ENCODE measurements around the gene SHLD3. TPM values are rescaled to one million over a fixed set of nuclear protein-coding genes. Genes with fewer than 3 reads are reported as not detected.

SHLD3 gene
- total RNA-seq, 1 experiment from 2014 or later = 2.9 TPM

DNA sequence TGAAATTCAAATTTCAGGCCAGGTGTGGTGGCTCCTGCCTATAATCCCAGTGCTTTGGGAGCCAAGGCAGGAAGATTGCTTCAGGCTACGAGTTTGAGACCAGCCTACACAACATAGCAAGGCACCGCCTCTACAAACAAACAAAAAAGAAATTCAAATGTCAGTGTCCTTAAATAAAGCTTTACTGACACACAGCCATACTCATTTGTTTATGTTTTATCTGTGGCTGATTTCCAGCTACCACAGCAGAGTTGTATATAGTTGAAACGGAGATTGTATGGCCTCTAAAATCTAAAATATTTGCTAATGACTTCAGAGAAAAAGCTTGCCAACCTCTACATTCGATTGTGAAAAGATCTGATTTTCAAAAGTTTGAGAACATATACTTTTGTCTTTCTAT lies 15.4 kb downstream of the SHLD3 start:
- Histone ChIP-seq H4K91ac (ENCODE audit: insufficient read length, low read depth, low read length) (no peak overlapping the region), H3K14ac (ENCODE audit: insufficient read depth, low read length) (no peak overlapping the region), H4K5ac (ENCODE audit: insufficient read length, low read depth, low read length) (no peak overlapping the region), H3K79me2 (ENCODE audit: insufficient read depth, low read length) (no peaks in the 10 kb centered on the region), H3K23me2 (ENCODE audit: insufficient read length, low read depth, low read length, poor library complexity, severe bottlenecking) (no peaks in the 10 kb centered on the region), H2AFZ (ENCODE audit: low read length) (no peak overlapping the region), H2BK15ac (ENCODE audit: low read depth, low read length) (no peak overlapping the region), H3K79me1 (ENCODE audit: insufficient read depth, low read depth, low read length, poor library complexity, severe bottlenecking) (no peaks in the 10 kb centered on the region), H4K20me1 (ENCODE audit: control insufficient read depth, insufficient read depth, insufficient read length) (no peaks in the 10 kb centered on the region), H2BK120ac (ENCODE audit: low read depth, low read length, poor library complexity, severe bottlenecking) (no peak overlapping the region), H3K9me3 (ENCODE audit: control insufficient read depth, low read depth, low read length) (no peaks in the 10 kb centered on the region), H3K27me3 (ENCODE audit: insufficient read depth, low read length) (no peaks in the 10 kb centered on the region), H3K18ac (ENCODE audit: insufficient read length, low read depth, low read length) (no peak overlapping the region), H2BK12ac (ENCODE audit: insufficient read length, low read depth, low read length) (no peak overlapping the region), H3K56ac (ENCODE audit: insufficient read length, low read depth, low read length) (no peak overlapping the region), H4K8ac (replicated peaks; ENCODE audit: insufficient read length, low read depth, low read length) (no peak overlapping the region), H2BK5ac (ENCODE audit: insufficient read length, low read length) (no peak overlapping the region), H2BK20ac (ENCODE audit: low read depth, low read length, poor library complexity, severe bottlenecking) (no peak overlapping the region), H2AK5ac (ENCODE audit: insufficient read length, low read length) (no peak overlapping the region), H3K23ac (ENCODE audit: insufficient read length, low read depth, low read length) (no peak overlapping the region), H3K4me1 (ENCODE audit: insufficient read depth, low read length) (no peaks in the 10 kb centered on the region), H3K27ac (ENCODE audit: insufficient read length, low read depth, low read length) (no peak overlapping the region), H3K4ac (ENCODE audit: low read depth, low read length) (no peak overlapping the region), H3K9ac (ENCODE audit: extremely low read depth, insufficient read length, low read length) (no peak overlapping the region), H3K4me2 (ENCODE audit: insufficient read depth, insufficient read length, low read length) (no peak overlapping the region), H3T11ph (ENCODE audit: low read length) (no peak overlapping the region)
- DNase-seq = no peak
- Mint-ChIP-seq H3K36me3 (ENCODE audit: insufficient read depth in 1 of 3, low read depth in 3 of 3) (peaks cover 11 to 27% (median 20%) of the 10 kb centered on the region in 3 experiments; a peak in 6 of 7 replicates), H3K9me3 (peaks cover 3 to 4% of the 10 kb centered on the region in 2 experiments; a peak in 2 of 5 replicates), H3K27me3 (ENCODE audit: low read depth) (no peaks in the 10 kb centered on the region), H3K4me1 (no peaks in the 10 kb centered on the region), H3K27ac (no peak overlapping the region), H3K4me3 (no peak overlapping the region)
- TF ChIP-seq CTCF (conservative IDR thresholded peaks at IDR 0.05) = no peak
- WGBS (ENCODE audit: extremely low coverage, insufficient read length, low lambda C conversion rate) = no CpG with 5 or more reads among the region's 4 CpGs
